Stomach (tissue), 9 donors: ENCODE measurements around the gene MTERF2. TPM values are rescaled to one million over a fixed set of nuclear protein-coding genes. Genes with fewer than 3 reads are reported as not detected.
"Not testable (repeated sequence)": the region's sequence is repeated elsewhere in the genome, so short reads cannot be mapped to it uniquely, and the experiment has no call there.

Experiments
- DNase-seq, 2 donors: peaks; one replicate each; pipeline versions ENCODE4 v3.0.0 to v3.0.0-alpha.2; 2013 to 2019
- H3K27ac ChIP-seq, 5 donors: fragments of 200-600 bp in 4 of 5; sonication (generic) in 4 of 5; one replicate each; pipeline ENCODE4 v1.5.1; 2013 to 2019; ENCODE audit warnings: mild to moderate bottlenecking in 1 of 5, moderate library complexity in 1 of 5
- H3K27me3 ChIP-seq, 3 donors: fragments of 200-600 bp; sonication (generic); one replicate each; pipeline ENCODE4 v1.5.1; 2017 to 2019; ENCODE audit warnings: mixed run types in 1 of 3
- H3K36me3 ChIP-seq, 4 donors: fragments of 200-600 bp; sonication (generic); 1 replicate in 3 of 4; 2 replicates in 1 of 4; pipeline ENCODE4 v1.5.1; 2016 to 2019
- H3K4me1 ChIP-seq, 4 donors: fragments of 200-600 bp; sonication (generic); one replicate each; pipeline ENCODE4 v1.5.1; 2016 to 2019
- H3K4me3 ChIP-seq, 4 donors: fragments of 200-600 bp; sonication (generic) in 3 of 4; one replicate each; pipeline ENCODE4 v1.5.1; 2016 to 2019; ENCODE audit warnings: mild to moderate bottlenecking in 1 of 4
- H3K9me3 ChIP-seq, 4 donors: fragments of 200-600 bp; sonication (generic); one replicate each; pipeline ENCODE4 v1.5.1; 2016 to 2019
- EP300 ChIP-seq: sonication (generic); formaldehyde crosslinking; IDR thresholded peaks from one replicate; pipeline ENCODE4 v1.6.1; 2017; ENCODE audit warnings: antibody characterized with exemption
- POLR2A ChIP-seq, 4 donors: fragments of 450-650 bp; IDR thresholded peaks; one replicate each; pipeline ENCODE4 v1.6.1; 2016; ENCODE audit warnings: antibody characterized with exemption in 4 of 4, control low read depth in 2 of 4, mild to moderate bottlenecking in 1 of 4, moderate library complexity in 1 of 4
- POLR2AphosphoS5 ChIP-seq, 3 donors: sonication (generic); formaldehyde crosslinking; IDR thresholded peaks; one replicate each; pipeline ENCODE4 v1.6.1; 2016; ENCODE audit warnings: antibody characterized with exemption in 3 of 3
- WGBS, 5 donors: extraction: QIAGEN DNeasy Blood & Tissue Kit in 3 of 5; methylation state at CpG; one replicate each; pipeline versions ENCODE4 v1.1.5 to v1.1.7; 2013 to 2018; 5-methylcytosine and 5-hydroxymethylcytosine counted together
- intact Hi-C: fragments of 100-400 bp; cut with DNase I; formaldehyde crosslinking; loops from one replicate; pipeline ENCODE4 v1.15.1; 2023; ENCODE audit warnings: low total_unique reads
- polyA plus RNA-seq, 3 donors: library from polyadenylated mRNA; stranded (reverse); fragments of 200-250 nt; gene quantifications; one replicate each; pipeline ENCODE4 v1.2.3, GENCODE V29; 2013
- total RNA-seq, 5 donors: library from RNA; depleted of rRNA; stranded (reverse); fragments of >200 nt; gene quantifications; one replicate each; pipeline versions ENCODE4 v1.1.0 to v1.2.3, GENCODE V29; 2014 to 2016
- TF ChIP-seq, protein P1 (sequence below), 7 experiments: fragments of 450-650 bp in 4 of 7; fragments of 200-600 bp in 3 of 7; sonication (generic) in 3 of 7; IDR thresholded peaks; one replicate each; pipeline ENCODE4 v1.5.1; 2016 to 2019; ENCODE audit warnings: antibody characterized with exemption in 7 of 7, control low read depth in 2 of 7, mild to moderate bottlenecking in 1 of 7
- donor health status: healthy with polysubstance abuse.
- donor health status: Bipolar disorder and iron deficiency.
- donor health status: healthy.

MTERF2 gene
- total and polyA plus RNA-seq, 8 donors, result 9.0 to 32.5 (median 17.0) TPM

- no peaks in the 10 kb centered on the region for H3K9me3 ChIP-seq
- H3K4me3 ChIP-seq, result no peak overlapping the region
- intact Hi-C loops, result no loop called here
- 77 to 90% (median 86%) methylated on average over 6 of the region's 6 CpGs for WGBS, 5 donors
- peaks cover 7 to 58% (median 52%) of the 10 kb centered on the region in 4 donors for H3K36me3 ChIP-seq
- TF ChIP-seq POLR2A (IDR thresholded peaks at IDR 0.05), result no peak
- TF ChIP-seq EP300, result no peak
- TF ChIP-seq, protein P1, sequence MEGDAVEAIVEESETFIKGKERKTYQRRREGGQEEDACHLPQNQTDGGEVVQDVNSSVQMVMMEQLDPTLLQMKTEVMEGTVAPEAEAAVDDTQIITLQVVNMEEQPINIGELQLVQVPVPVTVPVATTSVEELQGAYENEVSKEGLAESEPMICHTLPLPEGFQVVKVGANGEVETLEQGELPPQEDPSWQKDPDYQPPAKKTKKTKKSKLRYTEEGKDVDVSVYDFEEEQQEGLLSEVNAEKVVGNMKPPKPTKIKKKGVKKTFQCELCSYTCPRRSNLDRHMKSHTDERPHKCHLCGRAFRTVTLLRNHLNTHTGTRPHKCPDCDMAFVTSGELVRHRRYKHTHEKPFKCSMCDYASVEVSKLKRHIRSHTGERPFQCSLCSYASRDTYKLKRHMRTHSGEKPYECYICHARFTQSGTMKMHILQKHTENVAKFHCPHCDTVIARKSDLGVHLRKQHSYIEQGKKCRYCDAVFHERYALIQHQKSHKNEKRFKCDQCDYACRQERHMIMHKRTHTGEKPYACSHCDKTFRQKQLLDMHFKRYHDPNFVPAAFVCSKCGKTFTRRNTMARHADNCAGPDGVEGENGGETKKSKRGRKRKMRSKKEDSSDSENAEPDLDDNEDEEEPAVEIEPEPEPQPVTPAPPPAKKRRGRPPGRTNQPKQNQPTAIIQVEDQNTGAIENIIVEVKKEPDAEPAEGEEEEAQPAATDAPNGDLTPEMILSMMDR (IDR thresholded peaks at IDR 0.05), result no peak
- no peak for TF ChIP-seq POLR2AphosphoS5 (IDR thresholded peaks at IDR 0.05)
- H3K27ac ChIP-seq, result no peak overlapping the region
- H3K4me1 ChIP-seq, result peaks cover 0 to 7% (median 0%) of the 10 kb centered on the region in 4 donors
- DNase-seq, result no peak
- H3K27me3 ChIP-seq, result no peaks in the 10 kb centered on the region
These were observed 12.5 kb upstream of the MTERF2 start for GRCh38 chr12:106999446-106999845.

- intact Hi-C loops, result no loop called here
- H3K4me3 ChIP-seq, result no peak overlapping the region
- no peak for TF ChIP-seq EP300
- no peak for TF ChIP-seq POLR2A (IDR thresholded peaks at IDR 0.05)
- TF ChIP-seq, protein P1 (IDR thresholded peaks at IDR 0.05), result no peak
- TF ChIP-seq POLR2AphosphoS5 (IDR thresholded peaks at IDR 0.05), result no peak
These were observed 11.0 kb upstream of the MTERF2 start for GRCh38 chr12:106997916-106998315.

GRCh38 chr12:106996102-106996501 lies 9.2 kb upstream of the MTERF2 start:
- H3K4me1 ChIP-seq, DNase-seq, intact Hi-C loops, H3K27me3 ChIP-seq, H3K9me3 ChIP-seq, H3K27ac ChIP-seq, H3K4me3 ChIP-seq: not testable (repeated sequence)
- H3K36me3 ChIP-seq, result peaks cover 7 to 52% (median 47%) of the 10 kb centered on the region in 4 donors
- 95 to 98% (median 97%) methylated on average over 5 of the region's 5 CpGs for WGBS, 5 donors

More at GRCh38 chr12:106997916-106998315, 11.0 kb upstream of the MTERF2 start:
- WGBS, 5 donors, result 91 to 98% (median 93%) methylated on average over 1 of the region's 1 CpG
- Histone ChIP-seq H3K4me1 (peaks cover 0 to 8% (median 0%) of the 10 kb centered on the region in 4 donors), H3K27ac (no peak overlapping the region), H3K27me3 (no peaks in the 10 kb centered on the region), H3K36me3 (peaks cover 7 to 58% (median 52%) of the 10 kb centered on the region in 4 donors), H3K9me3 (no peaks in the 10 kb centered on the region)
- no peak for DNase-seq

DNA sequence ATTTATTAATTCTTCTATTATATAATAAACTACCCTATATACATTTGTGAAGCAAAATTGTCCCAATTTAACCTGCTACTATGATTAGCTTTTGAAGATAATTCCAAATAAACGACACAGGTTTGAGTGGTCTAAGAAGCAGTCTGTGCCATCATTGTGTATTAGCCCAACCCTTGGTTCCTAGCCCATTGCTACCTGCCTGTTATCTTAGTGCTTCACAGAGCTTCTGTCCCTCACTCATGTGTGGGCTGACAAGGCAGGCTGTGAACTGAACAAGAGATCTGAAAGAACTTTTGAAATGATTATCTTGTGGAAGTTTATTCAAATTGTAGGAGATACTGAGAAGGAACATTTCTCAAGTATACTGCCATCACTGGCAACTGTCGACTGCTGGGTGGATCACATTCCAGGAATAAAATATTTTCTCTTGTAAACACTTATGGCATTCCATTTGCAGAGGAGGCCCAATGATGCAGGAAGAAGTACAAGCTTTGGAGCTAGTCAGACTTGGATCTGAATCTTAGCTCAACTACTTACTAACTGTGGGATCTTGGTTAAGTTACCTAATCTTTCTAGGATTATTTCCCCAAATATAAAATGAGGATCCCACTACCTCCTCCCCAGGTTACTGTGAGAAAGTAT lies 7.8 kb upstream of the MTERF2 start:
- H3K36me3 ChIP-seq, result peaks cover 7 to 40% (median 36%) of the 10 kb centered on the region in 4 donors
- H3K9me3 ChIP-seq, result no peaks in the 10 kb centered on the region
- TF ChIP-seq POLR2AphosphoS5 (IDR thresholded peaks at IDR 0.05) (no peak), POLR2A (IDR thresholded peaks at IDR 0.05) (no peak), EP300 (no peak)
- TF ChIP-seq, protein P1 (IDR thresholded peaks at IDR 0.05), result no peak
- intact Hi-C loops, result no loop called here
- H3K27me3 ChIP-seq, result no peaks in the 10 kb centered on the region
- WGBS, 5 donors, result 55 to 63% (median 59%) methylated on average over 2 of the region's 2 CpGs
- H3K4me1 ChIP-seq, result peaks cover 0 to 11% (median 0%) of the 10 kb centered on the region in 4 donors
- no peak overlapping the region for H3K27ac ChIP-seq
- DNase-seq, result no peak
- H3K4me3 ChIP-seq, result no peak overlapping the region

DNA sequence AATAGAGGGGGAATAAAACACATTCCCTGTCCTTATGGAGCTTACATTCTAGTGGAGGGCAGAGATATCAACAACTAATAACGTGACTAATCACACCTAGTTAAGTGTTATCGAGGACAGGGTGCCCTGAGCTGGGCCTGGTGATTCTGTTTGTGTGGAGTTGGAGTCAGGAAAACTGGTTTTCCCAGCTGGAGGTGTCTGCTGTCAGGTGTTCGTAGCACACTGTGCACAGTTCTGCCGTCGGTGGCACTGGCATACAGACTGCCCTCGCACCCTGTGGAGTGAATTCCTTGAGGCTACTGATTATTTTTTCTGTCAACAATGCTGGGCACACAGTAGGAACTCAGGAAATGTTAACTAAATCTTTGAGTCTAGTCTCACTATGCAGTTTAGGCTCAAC lies 900 bp upstream of the MTERF2 start:
- intact Hi-C loops, result no loop called here
- Histone ChIP-seq H3K9me3 (no peaks in the 10 kb centered on the region), H3K4me1 (peaks cover 27 to 57% (median 44%) of the 10 kb centered on the region in 4 donors), H3K27ac (peak overlapping the region; percentile 43 to 97 (median 95)), H3K36me3 (peaks cover 0 to 17% (median 11%) of the 10 kb centered on the region in 4 donors), H3K27me3 (no peaks in the 10 kb centered on the region), H3K4me3 (peak overlapping the region in 1 of 4 donors; percentile 67)
- TF ChIP-seq EP300, result no peak
- TF ChIP-seq POLR2AphosphoS5 (IDR thresholded peaks at IDR 0.05), result peak in 1 of 3 donors; percentile 12
- TF ChIP-seq POLR2A (IDR thresholded peaks at IDR 0.05), result no peak
- WGBS, 5 donors, result 38 to 57% (median 44%) methylated on average over 6 of the region's 6 CpGs
- DNase-seq, result peak; percentile 44 to 60
